ENCODE measurements around the gene HMCN1.
"Not testable (repeated sequence)": the region's sequence is repeated elsewhere in the genome, so short reads cannot be mapped to it uniquely, and the experiment has no call there.

HMCN1 gene

GRCh38 chr1:186208405-186209129 lies 474.4 kb downstream of the HMCN1 start:
- no peak for DNase-seq

GRCh38 chr1:186210258-186210657 lies 476.1 kb downstream of the HMCN1 start:
- no peak for DNase-seq

- DNase-seq = not testable (repeated sequence)
Observed at GRCh38 chr1:186211583-186211982, 477.4 kb downstream of the HMCN1 start.

- peak; percentile 29 for DNase-seq
Observed at GRCh38 chr1:186212568-186213224, 478.5 kb downstream of the HMCN1 start.

- DNase-seq = no peak
Observed at GRCh38 chr1:186213225-186213607, 479.0 kb downstream of the HMCN1 start.

GRCh38 chr1:186214791-186215190 lies 480.6 kb downstream of the HMCN1 start:
- no peak for DNase-seq

- DNase-seq = no peak
Observed at GRCh38 chr1:186215636-186216035, 481.4 kb downstream of the HMCN1 start.

GRCh38 chr1:186218654-186219352 lies 484.6 kb downstream of the HMCN1 start:
- DNase-seq = no peak

- DNase-seq = no peak
Observed at GRCh38 chr1:186220067-186220466, 485.9 kb downstream of the HMCN1 start.

- DNase-seq = no peak
Observed at GRCh38 chr1:186220911-186221310, 486.7 kb downstream of the HMCN1 start.

- no peak for DNase-seq
Observed at GRCh38 chr1:186225096-186225495, 490.9 kb downstream of the HMCN1 start.

GRCh38 chr1:186228749-186229148 lies 494.6 kb downstream of the HMCN1 start:
- no peak for DNase-seq

- no peak for DNase-seq
Observed at GRCh38 chr1:186231861-186232436, 497.8 kb downstream of the HMCN1 start.

- no peak for DNase-seq
Observed at GRCh38 chr1:186234976-186235686, 500.9 kb downstream of the HMCN1 start.

- no peak for DNase-seq
Observed at GRCh38 chr1:186235696-186236095, 501.5 kb downstream of the HMCN1 start.

GRCh38 chr1:186236921-186237320 lies 502.7 kb downstream of the HMCN1 start:
- DNase-seq = no peak

- DNase-seq = no peak
Observed at GRCh38 chr1:186239171-186239570, 505.0 kb downstream of the HMCN1 start.

- no peak for DNase-seq
Observed at GRCh38 chr1:186240436-186240835, 506.2 kb downstream of the HMCN1 start.

Data from SHP77 treated with DMSO at 0.1 percent for 48 hours (cell line).